NCI-H446 treated with DMSO at 0.1 percent for 48 hours (cell line): Measurements from ENCODE around the gene PTPN4.

ENCODE experiments used
- DNase-seq: peaks from one replicate; lab custom pipeline; 2025; lab: John Stamatoyannopoulos, UW

The PTPN4 gene

DNA sequence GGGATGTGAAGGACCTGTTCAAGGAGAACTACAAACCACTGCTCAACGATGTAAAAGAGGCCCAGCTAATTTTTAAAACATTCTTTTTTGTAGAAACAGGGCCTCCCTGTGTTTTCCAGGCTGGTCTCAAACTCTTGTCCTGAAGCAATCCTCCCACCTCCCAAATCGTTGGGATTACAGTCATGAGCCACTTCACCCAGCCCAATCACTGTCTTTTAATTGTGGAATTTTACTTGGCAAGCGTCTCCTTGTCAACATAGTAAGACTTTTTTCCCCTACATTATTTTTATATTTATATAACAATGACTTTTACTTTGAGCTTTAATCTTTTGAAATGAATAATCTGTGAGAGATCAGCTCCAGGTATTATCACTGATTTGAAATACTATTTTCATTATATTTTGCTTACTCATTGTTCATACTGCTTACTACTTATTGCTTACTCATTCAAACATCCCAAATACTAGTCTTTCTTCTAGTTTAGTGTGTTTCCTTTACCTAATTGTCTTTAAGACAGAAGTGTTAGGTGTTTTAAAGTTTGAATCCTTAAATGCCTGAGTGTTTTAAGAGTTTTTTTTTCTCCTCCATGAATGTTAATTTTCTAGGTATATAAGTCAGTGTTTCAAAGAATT is 48.9 kb downstream of the PTPN4 start:
- no peak for DNase-seq

DNA sequence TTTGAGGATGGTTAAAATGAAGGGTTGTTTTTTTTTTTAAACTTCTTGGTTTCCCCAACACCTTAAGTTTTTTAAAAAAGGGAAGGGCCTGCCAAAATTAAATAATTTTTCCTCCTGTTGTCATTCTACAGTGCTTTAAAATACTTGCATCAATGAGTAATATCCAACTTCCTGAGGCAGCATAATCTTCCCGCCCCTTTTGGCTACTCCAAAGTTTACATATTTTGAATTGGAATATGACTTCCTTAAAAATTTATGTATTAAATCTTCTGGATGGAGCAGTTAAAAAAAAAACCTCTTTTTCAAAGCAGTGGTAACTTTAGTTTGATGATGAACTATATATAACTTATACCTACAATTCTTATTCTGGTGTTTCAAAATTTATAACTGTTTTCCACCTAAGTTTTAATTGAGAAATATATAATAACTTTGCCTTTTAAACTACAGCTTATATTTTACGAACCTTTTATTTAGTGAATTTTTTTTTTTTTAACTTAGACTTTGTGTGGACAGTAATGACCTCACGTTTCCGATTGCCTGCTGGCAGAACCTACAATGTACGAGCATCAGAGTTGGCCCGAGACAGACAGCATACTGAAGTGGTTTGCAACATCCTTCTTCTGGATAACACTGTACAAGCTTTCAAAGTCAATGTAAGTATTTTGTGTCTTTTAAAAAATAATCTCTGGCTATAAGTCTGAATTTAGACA is 49.8 kb downstream of the PTPN4 start:
- peak; percentile 46 for DNase-seq

DNA sequence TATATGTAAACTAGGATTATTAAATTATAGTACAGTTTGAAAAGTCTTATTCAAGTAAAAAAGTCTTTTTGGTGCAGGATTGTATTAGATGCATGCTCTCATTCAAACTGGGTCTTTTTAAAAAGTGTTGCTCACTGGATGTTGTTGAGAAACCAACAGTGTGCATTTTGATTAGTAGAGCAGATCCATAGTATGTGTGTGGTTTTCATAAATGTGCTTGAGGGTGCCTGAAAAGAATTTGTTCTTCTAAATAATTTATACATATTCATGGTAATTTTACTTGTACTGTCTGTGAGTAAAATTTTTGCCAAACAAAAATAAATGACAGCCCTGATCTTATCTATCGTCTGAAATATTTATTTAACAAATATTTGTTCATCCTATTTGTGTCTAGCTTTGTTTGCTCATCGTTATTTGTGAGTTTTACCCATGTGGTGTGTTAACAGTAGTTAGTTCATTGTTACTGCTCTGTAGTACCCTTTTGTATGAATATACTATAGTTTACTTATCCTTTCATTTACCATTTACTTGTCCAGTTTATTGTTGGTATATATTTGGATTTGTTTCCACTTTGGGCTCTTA is 50.4 kb downstream of the PTPN4 start:
- DNase-seq = no peak

DNA sequence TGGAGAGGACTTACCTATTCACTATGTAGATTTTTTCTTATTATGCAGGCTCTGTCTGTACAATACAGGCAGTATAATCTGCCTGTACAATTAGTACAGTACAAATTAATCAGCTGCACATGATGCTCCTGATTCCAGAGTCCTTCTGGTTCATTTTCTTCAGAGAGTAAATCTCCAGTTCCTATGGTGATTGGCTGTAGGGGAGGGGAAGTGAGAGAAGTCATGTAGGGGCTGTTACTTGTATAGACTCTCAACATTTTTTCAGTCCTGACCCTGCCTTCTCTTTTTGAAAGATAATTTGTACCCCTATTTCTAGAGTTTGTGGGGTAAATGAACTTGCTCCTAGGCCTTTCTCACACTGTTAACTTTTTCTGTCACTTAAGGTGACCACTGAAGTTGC is 54.5 kb downstream of the PTPN4 start:
- DNase-seq = no peak

DNA sequence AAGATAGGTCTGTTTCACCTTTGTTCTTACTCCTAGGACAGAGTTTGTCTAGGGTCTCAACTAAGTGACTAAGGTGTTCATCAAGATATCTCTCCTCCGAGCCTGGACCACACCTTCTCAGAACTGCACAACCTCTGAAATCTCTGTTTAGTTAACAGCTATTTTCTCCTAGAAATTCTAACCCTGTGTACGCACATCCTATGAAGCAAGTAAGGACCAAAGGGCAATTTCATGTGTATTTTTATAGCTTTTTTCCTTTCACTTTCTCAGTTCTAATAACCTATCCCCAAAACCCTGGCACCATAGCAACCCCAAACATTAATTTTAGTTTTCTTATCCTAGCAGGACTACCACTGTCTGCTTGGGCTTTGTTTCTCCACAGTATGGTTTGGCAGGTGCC is 59.1 kb downstream of the PTPN4 start:
- no peak for DNase-seq

DNA sequence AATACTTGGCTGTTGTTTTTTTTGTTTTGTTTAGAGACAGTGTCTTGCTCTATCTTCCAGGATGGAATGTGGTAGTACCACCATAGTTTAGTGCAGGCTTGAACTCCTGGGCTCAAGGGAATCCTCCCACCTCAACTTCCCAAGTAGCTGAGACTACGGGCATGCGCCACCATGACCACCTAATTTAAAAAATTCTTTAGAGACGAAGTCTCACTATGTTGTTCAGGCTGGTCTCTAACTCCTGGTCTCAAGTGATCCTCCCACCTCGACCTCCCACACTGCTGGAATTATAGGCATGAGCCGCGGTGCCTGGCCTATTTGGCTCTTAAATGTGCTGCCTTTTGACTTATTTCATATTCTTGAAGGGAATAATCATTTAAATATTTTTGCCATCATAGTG is 60.1 kb downstream of the PTPN4 start:
- DNase-seq = no peak

DNA sequence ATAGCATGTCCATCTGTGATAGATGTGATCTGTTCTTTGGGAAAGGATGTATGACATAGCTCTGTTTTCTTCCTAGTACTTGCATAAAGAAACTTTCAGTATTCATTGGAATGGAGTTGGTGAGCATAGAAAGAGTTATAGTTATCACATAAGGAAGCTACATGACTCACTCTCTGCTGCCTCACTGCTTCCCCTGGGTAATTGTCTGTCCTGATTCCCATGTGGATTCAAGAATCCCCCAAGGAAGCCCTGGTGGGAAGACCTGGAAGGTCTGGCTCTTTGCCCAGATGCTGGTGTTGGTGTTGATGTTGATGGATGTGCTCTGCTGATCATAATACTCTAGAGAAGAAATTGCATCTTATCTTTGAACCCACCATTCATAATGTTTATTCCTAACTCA is 60.6 kb downstream of the PTPN4 start:
- peak; percentile 55 for DNase-seq

DNA sequence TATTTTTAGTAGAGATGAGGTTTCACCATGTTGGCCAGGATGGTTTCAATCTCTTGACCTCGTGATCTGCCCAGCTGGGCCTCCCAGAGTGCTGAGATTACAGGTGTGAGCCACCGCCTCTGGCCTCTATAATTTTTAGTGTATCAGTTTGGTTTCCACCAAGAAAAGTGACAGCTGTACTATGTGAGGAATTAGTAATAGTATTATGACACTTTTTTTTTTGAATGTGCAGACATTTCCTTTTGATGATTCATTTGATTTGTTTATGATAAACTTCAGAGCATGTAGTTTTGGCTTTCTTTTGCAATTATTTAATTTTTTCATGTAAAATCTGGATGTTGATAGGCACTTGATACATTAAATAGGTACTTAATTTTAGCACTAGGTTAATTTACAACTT is 61.5 kb downstream of the PTPN4 start:
- DNase-seq = no peak

DNA sequence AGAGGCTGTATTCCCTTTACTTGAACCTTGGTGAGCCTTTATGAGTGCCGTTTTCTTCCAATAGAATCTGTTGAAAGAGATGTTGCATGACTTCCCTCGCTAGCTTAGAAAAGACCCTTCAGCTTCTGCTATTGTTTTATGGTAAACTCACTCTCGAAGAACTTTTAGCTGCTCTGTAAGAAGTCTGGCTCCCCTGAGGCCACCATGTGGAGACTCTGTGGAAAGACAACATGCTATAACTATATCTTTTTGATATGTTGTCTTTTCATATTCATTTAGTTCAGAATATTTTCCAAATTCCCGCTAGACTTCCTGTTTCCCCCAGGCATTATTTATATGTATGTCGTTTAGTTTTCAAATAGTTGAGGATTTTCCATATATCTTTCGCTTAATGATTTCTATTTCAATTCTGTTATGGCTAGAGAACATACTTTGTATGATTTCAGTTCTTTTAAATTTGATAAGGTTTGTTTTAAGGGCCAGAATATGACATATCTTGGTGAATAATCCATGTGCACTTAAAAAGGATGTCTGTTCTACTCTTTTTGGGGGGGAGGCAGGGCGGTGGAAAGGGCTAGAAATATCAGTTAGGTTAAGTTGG is 64.1 kb downstream of the PTPN4 start:
- peak; percentile 14 for DNase-seq

DNA sequence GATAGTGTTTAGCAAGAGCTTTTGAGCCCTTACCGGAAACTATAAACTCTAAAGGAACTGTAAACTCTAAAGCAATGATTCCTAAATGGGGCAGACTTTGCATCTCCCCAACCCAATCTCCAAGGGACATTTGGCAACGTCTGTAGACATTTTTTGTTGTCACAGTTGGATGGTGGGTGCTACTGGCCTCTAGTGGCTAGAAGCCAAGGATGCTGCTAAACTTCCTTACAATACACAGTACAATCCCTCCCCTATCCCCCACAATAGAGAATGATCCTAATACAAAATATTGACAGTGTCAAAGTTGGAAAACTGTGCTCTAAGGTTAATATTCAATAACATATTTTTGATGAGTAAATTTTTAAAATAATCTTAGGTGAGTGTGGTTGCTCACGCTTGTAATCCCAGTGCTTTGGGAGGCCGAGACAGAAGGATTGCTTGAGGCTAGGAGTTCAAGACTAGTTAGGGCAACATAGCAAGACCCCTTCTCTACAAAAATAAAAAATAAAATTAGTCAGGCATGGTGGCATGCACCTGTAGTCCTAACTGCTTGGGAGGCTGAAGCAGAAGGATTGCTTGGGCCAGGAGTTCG is 66.7 kb downstream of the PTPN4 start:
- peak; percentile 0 for DNase-seq

DNA sequence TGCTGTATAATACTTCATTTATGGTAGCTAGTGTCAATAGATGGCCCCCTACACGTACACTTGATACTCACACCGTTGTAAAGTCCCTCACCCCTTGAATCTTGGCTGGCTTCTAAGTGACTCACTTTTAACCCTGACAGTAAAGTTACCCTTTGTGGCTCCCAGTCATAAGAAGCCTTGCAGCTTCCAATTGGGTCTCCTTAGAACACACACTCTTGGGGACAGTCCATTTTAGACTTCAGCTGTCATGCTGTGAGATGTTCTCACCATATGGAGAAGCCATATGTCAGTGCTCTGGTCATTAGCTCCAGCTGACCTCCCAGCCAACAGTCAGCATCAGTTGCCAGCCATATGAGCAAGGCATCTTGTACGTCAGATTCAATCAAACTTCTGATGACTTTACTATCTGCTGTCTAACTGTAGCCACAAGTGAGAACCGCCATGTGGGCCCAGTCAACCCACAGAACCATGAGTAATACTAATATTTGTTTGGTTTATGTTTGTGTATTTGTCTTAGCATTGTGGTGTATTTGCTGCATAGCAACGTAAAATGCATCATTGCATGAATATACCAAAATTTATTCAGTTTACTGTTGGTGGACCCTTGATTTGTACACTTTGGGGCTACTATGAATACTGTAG is 68.3 kb downstream of the PTPN4 start:
- DNase-seq = peak; percentile 77

DNA sequence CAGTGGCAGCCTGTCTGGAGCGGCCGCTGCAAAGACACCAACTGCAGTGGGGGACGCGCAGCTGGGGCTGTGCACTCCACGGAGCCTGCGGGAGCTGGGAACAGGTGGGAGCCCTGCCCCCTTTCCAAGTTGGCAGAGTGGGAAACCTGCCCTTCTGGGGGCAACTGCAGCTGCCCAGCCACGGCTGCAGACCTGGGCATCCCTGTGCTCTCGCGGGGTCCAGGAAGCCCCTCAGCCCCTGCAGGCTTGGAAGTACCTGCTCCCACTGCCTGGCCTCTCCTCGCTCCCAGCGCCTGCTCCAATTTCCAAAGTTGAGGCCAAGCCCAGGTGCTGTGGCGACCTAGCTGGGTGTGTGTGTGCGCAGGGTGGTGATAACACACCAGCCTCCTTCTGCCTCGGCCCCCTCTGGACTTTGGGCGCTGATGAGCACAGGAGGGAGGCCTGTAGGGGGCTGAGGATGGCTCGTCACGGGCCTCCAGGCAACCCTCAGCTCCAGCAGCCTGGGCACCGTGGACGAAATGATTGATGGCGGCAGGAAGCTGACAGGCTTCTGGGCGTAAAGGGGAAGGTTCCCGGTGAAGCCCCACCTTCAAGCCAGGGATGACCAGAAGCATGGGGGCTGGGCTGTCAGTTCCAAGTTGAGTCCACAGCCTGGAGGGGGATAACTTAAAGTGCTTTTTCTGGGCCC is 76.9 kb downstream of the PTPN4 start:
- DNase-seq = no peak

DNA sequence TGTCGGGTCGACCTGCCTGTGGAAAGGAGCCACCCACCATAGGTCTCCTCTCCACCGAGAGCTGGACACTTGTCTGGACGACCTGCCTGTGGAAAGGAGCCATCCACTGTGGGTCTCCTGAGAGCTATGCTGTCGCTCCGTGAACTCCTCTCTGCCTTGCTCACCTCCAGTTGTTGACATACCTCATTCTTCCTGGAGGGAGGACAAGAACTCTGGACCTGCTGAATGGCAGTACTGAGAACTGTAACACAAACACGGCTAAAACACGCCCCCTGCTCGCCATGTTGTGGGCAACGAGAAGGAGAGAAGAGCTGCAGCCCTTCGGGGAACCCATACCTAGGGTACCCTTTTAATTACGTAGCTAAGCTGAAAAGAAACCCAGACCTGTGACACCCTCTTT is 77.6 kb downstream of the PTPN4 start:
- no peak for DNase-seq

DNA sequence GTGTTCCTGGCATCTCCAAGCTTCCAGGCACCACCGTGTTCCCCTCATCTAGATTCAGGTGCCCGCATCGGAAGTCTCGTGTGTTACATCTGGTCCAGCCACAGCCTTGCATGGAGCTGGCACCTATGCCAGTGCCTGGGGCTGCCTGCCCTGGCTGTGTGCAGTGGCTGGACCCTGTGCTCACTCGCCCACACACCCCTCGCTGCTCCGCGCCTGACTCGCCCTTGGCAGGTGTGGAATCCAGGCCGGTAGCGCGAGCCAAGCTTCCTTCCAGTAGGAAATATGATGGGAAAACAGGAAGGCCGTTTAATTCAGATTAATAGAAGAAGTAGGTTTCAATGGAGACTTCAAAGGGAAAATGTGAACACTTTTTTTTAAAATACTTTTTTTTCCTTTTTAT is 78.0 kb downstream of the PTPN4 start:
- no peak for DNase-seq

DNA sequence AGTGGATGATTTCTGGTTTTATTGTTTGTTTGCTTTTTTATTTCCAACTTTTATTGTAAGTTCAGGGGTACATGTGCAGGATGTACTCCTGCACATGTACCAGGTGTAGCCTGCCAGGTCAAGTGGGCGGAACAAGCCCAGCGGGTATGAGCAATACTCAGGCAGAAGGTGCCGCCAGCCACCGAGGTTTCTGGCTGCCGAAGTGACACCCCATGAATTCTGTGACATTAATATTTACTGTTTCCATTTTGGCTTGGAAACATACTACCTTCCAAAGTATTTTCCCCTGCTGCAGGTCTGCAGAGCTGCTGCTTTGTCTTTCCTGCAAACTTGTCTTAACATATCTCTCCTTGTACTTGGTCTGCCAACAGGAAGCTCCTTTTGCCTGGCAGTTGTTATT is 78.5 kb downstream of the PTPN4 start:
- DNase-seq = no peak

DNA sequence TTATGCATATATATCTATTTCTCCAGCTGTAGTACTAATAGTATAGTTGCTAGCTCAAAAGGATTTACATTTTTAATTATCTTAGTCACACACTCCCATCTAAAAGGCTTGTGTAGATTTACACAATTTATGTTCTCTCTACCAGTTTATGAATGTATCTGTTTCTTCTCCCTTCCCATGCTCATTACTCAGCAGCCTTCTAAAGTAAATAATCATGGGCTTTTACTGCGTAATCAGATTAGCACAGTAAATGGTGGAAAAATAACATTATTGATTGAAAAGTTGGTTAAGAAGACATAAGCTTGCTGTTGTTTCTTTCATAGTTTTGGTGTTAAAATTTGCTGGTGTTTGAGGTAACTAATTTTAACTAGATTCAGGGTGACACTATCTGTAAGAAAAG is 81.8 kb downstream of the PTPN4 start:
- DNase-seq = no peak

DNA sequence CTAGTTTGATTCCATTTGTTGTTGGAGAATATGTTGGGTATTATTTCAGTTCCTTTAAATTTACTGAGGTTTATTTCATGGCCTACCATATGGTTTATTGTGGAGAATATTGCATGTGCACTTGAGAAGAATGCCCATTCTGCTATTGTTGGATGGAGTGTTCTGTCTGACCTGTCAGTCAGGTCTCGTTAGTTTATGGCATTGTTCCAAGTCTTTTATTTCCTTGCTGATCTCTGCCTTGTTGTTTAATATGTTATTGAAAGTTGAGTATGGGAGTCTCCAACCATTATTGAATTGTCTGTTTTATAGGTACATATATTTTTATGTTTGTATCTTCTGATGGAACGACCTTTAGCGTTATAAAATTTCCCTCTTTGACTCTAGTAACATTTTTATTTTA is 86.3 kb downstream of the PTPN4 start:
- DNase-seq = no peak

DNA sequence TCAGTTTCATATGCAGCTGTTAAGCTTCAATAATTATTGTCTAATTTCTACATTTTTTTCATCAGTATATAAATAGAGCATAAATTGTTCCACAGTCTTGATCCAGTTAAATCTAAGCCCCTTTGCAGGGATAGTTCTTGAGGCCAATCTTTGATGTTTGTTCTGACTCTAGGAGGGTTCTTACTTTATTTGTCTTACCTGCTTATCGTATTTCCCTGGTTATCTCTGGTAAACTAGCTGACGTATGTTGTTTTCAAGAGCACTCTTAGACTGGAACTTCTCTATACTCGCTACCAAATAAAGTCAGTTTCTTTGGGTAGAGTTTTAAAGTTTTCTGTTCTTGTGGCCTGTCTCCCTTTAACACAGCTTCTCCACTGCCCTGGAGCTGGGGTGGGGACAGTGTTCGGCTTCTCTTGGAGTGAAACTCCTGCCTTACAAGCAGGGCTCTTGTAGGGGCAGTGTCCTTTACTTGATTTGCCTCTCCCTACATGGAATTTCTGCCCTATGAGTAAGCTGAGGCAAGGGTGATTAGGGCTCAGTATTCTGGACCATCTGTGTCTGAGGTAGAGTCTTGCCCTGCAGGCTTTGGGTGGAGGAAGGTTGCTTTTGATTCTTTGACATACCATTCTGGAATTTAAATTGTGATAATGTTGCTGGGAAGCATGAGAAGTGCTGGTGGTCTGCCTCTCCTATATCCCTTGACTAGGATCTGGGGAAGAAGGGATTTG is 90.3 kb downstream of the PTPN4 start:
- no peak for DNase-seq

DNA sequence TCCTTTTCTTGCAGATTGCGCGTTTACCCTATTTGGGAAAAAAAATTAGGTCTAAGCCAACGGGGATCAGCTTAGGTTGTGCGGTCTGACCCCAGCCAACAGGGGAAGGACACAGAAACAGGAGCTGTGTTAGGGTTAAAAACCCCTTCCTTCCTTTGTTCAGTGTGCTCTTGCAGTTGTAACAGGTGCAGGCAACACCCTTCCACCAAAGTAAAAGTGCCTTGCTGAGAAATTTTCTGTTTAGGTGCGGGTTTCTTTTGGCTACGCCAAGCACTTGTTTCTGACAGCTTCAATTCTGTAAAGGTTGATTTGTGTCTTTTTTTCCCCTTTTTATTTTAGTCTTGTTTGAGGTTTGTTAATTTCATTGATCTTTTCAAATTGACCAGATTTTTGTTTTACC is 92.5 kb downstream of the PTPN4 start:
- no peak for DNase-seq

DNA sequence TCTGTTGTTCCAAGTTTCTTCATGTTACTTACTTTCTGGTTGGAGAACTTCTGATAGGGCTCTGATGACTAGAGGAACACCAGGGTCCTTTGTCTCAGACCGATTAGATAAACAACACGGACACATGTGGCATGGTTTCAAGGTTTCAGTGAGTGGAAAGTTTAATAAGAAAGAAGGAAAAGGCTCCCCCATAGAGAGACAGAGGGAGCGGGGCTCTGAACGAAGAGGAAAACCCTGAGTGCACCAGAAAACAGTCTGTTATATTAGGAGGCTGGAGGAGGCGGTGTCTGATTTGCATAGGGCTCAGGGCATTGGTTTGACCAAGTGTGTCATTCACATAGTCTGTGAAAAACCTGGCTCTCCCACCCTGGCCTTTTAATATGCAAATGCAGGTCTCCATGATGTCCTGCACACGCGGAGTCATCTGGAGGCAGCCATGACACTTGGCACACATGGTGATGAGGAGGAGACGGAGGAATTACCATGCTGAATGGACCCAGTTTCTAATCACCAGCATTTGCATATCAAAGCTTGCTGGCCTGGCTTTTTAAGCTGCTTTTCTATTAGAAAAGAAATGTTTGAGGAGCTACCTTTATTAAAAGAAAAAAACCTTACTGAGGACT is 94.2 kb downstream of the PTPN4 start:
- DNase-seq = no peak

DNA sequence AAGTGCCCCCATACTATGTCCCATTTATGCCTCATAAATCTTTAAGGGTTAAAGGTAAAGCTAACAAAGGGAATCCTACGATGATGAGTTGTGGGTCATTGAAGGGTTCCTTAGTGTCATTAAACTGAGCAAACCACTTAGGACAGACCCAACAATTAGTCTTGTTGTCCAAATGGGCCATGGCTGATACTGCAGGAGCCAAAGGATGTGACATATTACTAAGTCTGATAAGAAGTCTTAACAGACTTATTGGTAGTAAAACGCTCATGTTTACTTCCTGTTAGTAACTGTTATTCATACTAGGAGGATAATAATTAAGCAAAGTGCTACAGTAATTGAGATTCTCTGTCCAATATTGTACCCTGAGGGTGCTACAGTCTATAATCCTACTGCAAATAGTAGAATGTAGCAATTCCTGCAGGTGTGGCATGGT is 96.8 kb downstream of the PTPN4 start:
- no peak for DNase-seq
